Adrenal gland (tissue), 5 donors: ENCODE data around the gene TDO2.
"Not testable (repeated sequence)": the region's sequence is repeated elsewhere in the genome, so short reads cannot be mapped to it uniquely, and the experiment has no call there.

Experiments
- POLR2A ChIP-seq, 2 donors: fragments of 450-650 bp; IDR thresholded peaks; one replicate each; pipeline ENCODE4 v1.6.1; 2017; ENCODE audit warnings: antibody characterized with exemption in 2 of 2, mild to moderate bottlenecking in 2 of 2, moderate library complexity in 1 of 2
- TF ChIP-seq, protein P1 (sequence below), 6 experiments: fragments of 450-650 bp in 4 of 6; fragments of 200-600 bp in 2 of 6; sonication (generic) in 1 of 6; IDR thresholded peaks; 1 replicate in 5 of 6; 2 replicates in 1 of 6; pipeline versions ENCODE4 v1.5.1 to v1.8.0; 2016 to 2021; ENCODE audit warnings: antibody characterized with exemption in 6 of 6, mild to moderate bottlenecking in 2 of 6, moderate library complexity in 1 of 6
- donor health status: DM: no; HTN: no; CAD: no.

DNA sequence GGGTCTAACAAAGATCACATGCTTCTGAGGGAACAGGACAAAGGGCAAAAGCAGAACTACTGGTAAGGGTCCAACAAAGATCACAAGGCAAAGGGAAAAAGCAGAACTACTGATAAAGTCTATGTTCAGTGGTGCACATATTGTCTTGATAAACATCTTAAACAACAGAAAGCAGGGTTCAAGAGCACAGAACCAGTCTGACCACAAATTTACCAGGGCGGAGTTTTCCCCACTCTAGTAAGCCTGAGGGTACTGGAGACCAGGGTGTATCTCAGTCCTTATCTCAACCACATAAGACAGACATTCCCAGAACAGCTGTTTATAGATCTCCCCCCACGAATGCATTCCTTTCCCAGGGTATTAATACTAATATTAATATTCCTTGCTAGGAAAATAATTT, 5.1 kb upstream of the TDO2 start:
- TF ChIP-seq, protein P1, sequence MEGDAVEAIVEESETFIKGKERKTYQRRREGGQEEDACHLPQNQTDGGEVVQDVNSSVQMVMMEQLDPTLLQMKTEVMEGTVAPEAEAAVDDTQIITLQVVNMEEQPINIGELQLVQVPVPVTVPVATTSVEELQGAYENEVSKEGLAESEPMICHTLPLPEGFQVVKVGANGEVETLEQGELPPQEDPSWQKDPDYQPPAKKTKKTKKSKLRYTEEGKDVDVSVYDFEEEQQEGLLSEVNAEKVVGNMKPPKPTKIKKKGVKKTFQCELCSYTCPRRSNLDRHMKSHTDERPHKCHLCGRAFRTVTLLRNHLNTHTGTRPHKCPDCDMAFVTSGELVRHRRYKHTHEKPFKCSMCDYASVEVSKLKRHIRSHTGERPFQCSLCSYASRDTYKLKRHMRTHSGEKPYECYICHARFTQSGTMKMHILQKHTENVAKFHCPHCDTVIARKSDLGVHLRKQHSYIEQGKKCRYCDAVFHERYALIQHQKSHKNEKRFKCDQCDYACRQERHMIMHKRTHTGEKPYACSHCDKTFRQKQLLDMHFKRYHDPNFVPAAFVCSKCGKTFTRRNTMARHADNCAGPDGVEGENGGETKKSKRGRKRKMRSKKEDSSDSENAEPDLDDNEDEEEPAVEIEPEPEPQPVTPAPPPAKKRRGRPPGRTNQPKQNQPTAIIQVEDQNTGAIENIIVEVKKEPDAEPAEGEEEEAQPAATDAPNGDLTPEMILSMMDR (IDR thresholded peaks at IDR 0.05): not testable (repeated sequence)
- TF ChIP-seq POLR2A (IDR thresholded peaks at IDR 0.05): not testable (repeated sequence)
